ENCODE results near the gene PYCARD. TPM values are rescaled to one million over a fixed set of nuclear protein-coding genes. Genes with fewer than 3 reads are reported as not detected.

Gene PYCARD
- total RNA-seq, 1 experiment from 2014 or later = not detected

GRCh38 chr16:31189412-31189778, 13.2 kb downstream of the PYCARD start:
- POLR2A ChIA-PET = interaction anchor here (2.3 kb wide), 1 partner anchor 9 kb away, joined by 11 read pairs; the partner anchor contains the start of gene FUS
- no peak overlapping the region for H3K4me2 ChIP-seq (ENCODE audit: low read length)
- H4K20me1 ChIP-seq (ENCODE audit: insufficient read depth) = peaks cover 87% of the 10 kb centered on the region

GRCh38 chr16:31188450-31189411, 13.8 kb downstream of the PYCARD start:
- RAD21 ChIA-PET (ENCODE audit: low non-redundant PET in 1 of 2, low total read pairs in 2 of 2, uncharacterized antibody in 2 of 2, unreplicated experiment in 2 of 2) = no interaction called here
- no peak for DNase-seq (ENCODE audit: low read depth, low spot score)
- no peaks in the 10 kb centered on the region for H3K4me1 ChIP-seq (ENCODE audit: control insufficient read depth in 1 of 2, insufficient read depth in 2 of 2, low read length in 2 of 2)
- no peak overlapping the region for H3K4me2 ChIP-seq (ENCODE audit: low read length)
- H3K9ac ChIP-seq (ENCODE audit: low read length) = no peak overlapping the region
- H3K27me3 ChIP-seq (ENCODE audit: insufficient read depth, low read length) = no peaks in the 10 kb centered on the region
- H3K4me3 ChIP-seq (replicated peaks in 1 of 2; ENCODE audit: low read depth in 1 of 2, low read length in 2 of 2) = no peak overlapping the region
- BruUV-seq (replicated peaks) = no TSS peak
- no peaks in the 10 kb centered on the region for H3K9me3 ChIP-seq (ENCODE audit: control insufficient read depth in 1 of 2, insufficient read depth in 1 of 2, low read depth in 1 of 2, low read length in 2 of 2)
- H3K79me2 ChIP-seq (ENCODE audit: insufficient read depth, low read length) = peaks cover 100% of the 10 kb centered on the region
- no peak for TF ChIP-seq CEBPB (IDR thresholded peaks at IDR 0.05; ENCODE audit: low read depth)
- TF ChIP-seq RAD21 (IDR thresholded peaks at IDR 0.05; ENCODE audit: low read depth) = no peak
- TF ChIP-seq MAX (IDR thresholded peaks at IDR 0.05) = no peak
- TF ChIP-seq JUND (IDR thresholded peaks at IDR 0.05) = no peak
- TF ChIP-seq CBX3 (IDR thresholded peaks at IDR 0.05; ENCODE audit: low read depth) = no peak
- no peak for TF ChIP-seq ZFX (IDR thresholded peaks at IDR 0.05)
- TF ChIP-seq ELF1 (IDR thresholded peaks at IDR 0.05; ENCODE audit: borderline replicate concordance, low read depth) = no peak
- TF ChIP-seq ZBTB33 (IDR thresholded peaks at IDR 0.05; ENCODE audit: extremely low read depth, insufficient replicate concordance, low read length) = no peak
- TF ChIP-seq SRF (IDR thresholded peaks at IDR 0.05; ENCODE audit: low read depth) = no peak
- TF ChIP-seq EZH2phosphoT487 (IDR thresholded peaks at IDR 0.05; ENCODE audit: borderline replicate concordance) = no peak
- TF ChIP-seq TCF7L2 (IDR thresholded peaks at IDR 0.05; ENCODE audit: borderline replicate concordance, extremely low read depth, insufficient read depth, insufficient read length) = no peak
- TF ChIP-seq FOSL1 (IDR thresholded peaks at IDR 0.05; ENCODE audit: low read depth) = no peak
- peaks cover 86% of the 10 kb centered on the region for H4K20me1 ChIP-seq (ENCODE audit: insufficient read depth)
- intact Hi-C loops (cut with micrococcal nuclease) = no loop called here
- no peak overlapping the region for H3K27ac ChIP-seq (ENCODE audit: low read depth, low read length)
- H3K9me2 ChIP-seq (ENCODE audit: insufficient read depth) = no peaks in the 10 kb centered on the region
- H2AFZ ChIP-seq (ENCODE audit: low read depth, low read length, poor library complexity, severe bottlenecking) = no peak overlapping the region
- no peak for ATAC-seq
- POLR2A ChIA-PET = interaction anchor here (2.3 kb wide), 1 partner anchor 9 kb away, joined by 11 read pairs; the partner anchor contains the start of gene FUS
- CTCF ChIA-PET = no interaction called here
- H3K36me3 ChIP-seq (ENCODE audit: control insufficient read depth in 1 of 2, insufficient read depth in 2 of 2, low read length in 2 of 2) = peaks cover 89 to 98% of the 10 kb centered on the region in 2 experiments

More at GRCh38 chr16:31189412-31189778, 13.2 kb downstream of the PYCARD start:
- intact Hi-C loops (cut with micrococcal nuclease) = no loop called here
- H3K9ac ChIP-seq (ENCODE audit: low read length) = no peak overlapping the region
- no peaks in the 10 kb centered on the region for H3K4me1 ChIP-seq (ENCODE audit: control insufficient read depth in 1 of 2, insufficient read depth in 2 of 2, low read length in 2 of 2)
- H3K27me3 ChIP-seq (ENCODE audit: insufficient read depth, low read length) = no peaks in the 10 kb centered on the region
- H3K79me2 ChIP-seq (ENCODE audit: insufficient read depth, low read length) = peaks cover 100% of the 10 kb centered on the region
- H3K9me3 ChIP-seq (ENCODE audit: control insufficient read depth in 1 of 2, insufficient read depth in 1 of 2, low read depth in 1 of 2, low read length in 2 of 2) = no peaks in the 10 kb centered on the region
- no peak overlapping the region for H3K4me3 ChIP-seq (replicated peaks in 1 of 2; ENCODE audit: low read depth in 1 of 2, low read length in 2 of 2)
- DNase-seq (ENCODE audit: low read depth, low spot score) (no peak), ATAC-seq (no peak)
- TF ChIP-seq EGR1 (IDR thresholded peaks at IDR 0.05; ENCODE audit: low read depth) (no peak), YY1 (IDR thresholded peaks at IDR 0.05; ENCODE audit: extremely low read depth, insufficient replicate concordance, low read depth, low read length) (no peak), SP1 (IDR thresholded peaks at IDR 0.05; ENCODE audit: low read depth) (no peak), POLR2A (IDR thresholded peaks at IDR 0.05; ENCODE audit: borderline replicate concordance, extremely low read depth, insufficient read depth, insufficient read length) (no peak), CBX3 (IDR thresholded peaks at IDR 0.05; ENCODE audit: low read depth) (no peak)
- ChIA-PET CTCF (no interaction called here), RAD21 (ENCODE audit: low non-redundant PET in 1 of 2, low total read pairs in 2 of 2, uncharacterized antibody in 2 of 2, unreplicated experiment in 2 of 2) (no interaction called here)
- no peaks in the 10 kb centered on the region for H3K9me2 ChIP-seq (ENCODE audit: insufficient read depth)
- BruUV-seq (replicated peaks) = no TSS peak
- H2AFZ ChIP-seq (ENCODE audit: low read depth, low read length, poor library complexity, severe bottlenecking) = no peak overlapping the region
- peaks cover 90 to 98% of the 10 kb centered on the region in 2 experiments for H3K36me3 ChIP-seq (ENCODE audit: control insufficient read depth in 1 of 2, insufficient read depth in 2 of 2, low read length in 2 of 2)
- no peak overlapping the region for H3K27ac ChIP-seq (ENCODE audit: low read depth, low read length)

Measured in HCT116 (cell line).